GM23338 (cell line): ENCODE measurements around the gene DYNC2LI1. TPM values are rescaled to one million over a fixed set of nuclear protein-coding genes. Genes with fewer than 3 reads are reported as not detected.

Experiments
- ATAC-seq: fragments of 200-7000 bp; cut with Tn5 transposase; 3 replicates; pipeline ENCODE4 v1.9.1; 2020
- DNase-seq: peaks from one replicate; pipeline ENCODE4 v3.0.0-alpha.2; 2015; ENCODE audit warnings: low spot score
- H2AFZ ChIP-seq: fragments of 200-600 bp; sonication (generic); 2 replicates; pipeline ENCODE4 v1.8.0; 2016; ENCODE audit warnings: antibody characterized with exemption, mild to moderate bottlenecking, moderate library complexity
- H3F3A ChIP-seq: fragments of 200-600 bp; sonication (generic); replicated peaks from 2 replicates; pipeline ENCODE4 v1.8.0; 2017; ENCODE audit warnings: antibody characterized with exemption, mixed run types, low read depth
- H3K27ac ChIP-seq: fragments of 200-600 bp; sonication (generic); 2 replicates; pipeline ENCODE4 v1.6.1; 2016; ENCODE audit warnings: low read depth
- H3K27me3 ChIP-seq: fragments of 200-600 bp; sonication (generic); 2 replicates; pipeline ENCODE4 v1.8.0; 2016; ENCODE audit warnings: mild to moderate bottlenecking, mixed run types, moderate library complexity; ENCODE audit not compliant: insufficient read depth
- H3K36me3 ChIP-seq: fragments of 200-600 bp; sonication (generic); 2 replicates; pipeline ENCODE4 v1.8.0; 2016; ENCODE audit warnings: mild to moderate bottlenecking; ENCODE audit not compliant: insufficient read depth
- H3K4me1 ChIP-seq: fragments of 200-600 bp; sonication (generic); 2 replicates; pipeline ENCODE4 v1.8.0; 2016; ENCODE audit warnings: mild to moderate bottlenecking, moderate library complexity; ENCODE audit not compliant: insufficient read depth
- H3K4me2 ChIP-seq: fragments of 200-600 bp; sonication (generic); 2 replicates; pipeline ENCODE4 v1.7.1; 2017; ENCODE audit warnings: mixed run types
- H3K4me3 ChIP-seq: fragments of 200-600 bp; sonication (generic); 2 replicates; pipeline ENCODE4 v1.6.1; 2016; ENCODE audit warnings: mixed run types
- H3K79me2 ChIP-seq: fragments of 200-600 bp; sonication (generic); replicated peaks from 2 replicates; pipeline ENCODE4 v1.8.0; 2017; ENCODE audit warnings: mild to moderate bottlenecking; ENCODE audit not compliant: insufficient read depth
- H3K9me2 ChIP-seq: fragments of 200-600 bp; sonication (generic); 2 replicates; pipeline ENCODE4 v1.8.0; 2017; ENCODE audit not compliant: insufficient read depth
- H4K20me1 ChIP-seq: fragments of 200-600 bp; sonication (generic); replicated peaks from 2 replicates; pipeline ENCODE4 v1.8.0; 2017; ENCODE audit warnings: mild to moderate bottlenecking; ENCODE audit not compliant: insufficient read depth
- H3K27ac Mint-ChIP-seq: 2 replicates; pipeline ENCODE4 v1.8.0; 2020; ENCODE audit warnings: inconsistent platforms, mild to moderate bottlenecking, moderate library complexity, mixed read lengths
- H3K27me3 Mint-ChIP-seq: 3 replicates; pipeline ENCODE4 v1.8.0; 2022; ENCODE audit warnings: low read depth, mild to moderate bottlenecking, moderate library complexity, mixed read lengths, inconsistent platforms; ENCODE audit not compliant: insufficient read depth, poor library complexity
- H3K36me3 Mint-ChIP-seq: 3 replicates; pipeline ENCODE4 v1.8.0; 2021; ENCODE audit warnings: low read depth, mild to moderate bottlenecking, inconsistent platforms, moderate library complexity, mixed read lengths
- H3K4me1 Mint-ChIP-seq: 3 replicates; pipeline ENCODE4 v1.8.0; 2020; ENCODE audit warnings: mild to moderate bottlenecking, inconsistent platforms, mixed read lengths
- H3K4me3 Mint-ChIP-seq: 3 replicates; pipeline ENCODE4 v1.8.0; 2021; ENCODE audit warnings: moderate library complexity, mild to moderate bottlenecking, inconsistent platforms, mixed read lengths
- H3K9me3 Mint-ChIP-seq: 3 replicates; pipeline ENCODE4 v1.8.0; 2020; ENCODE audit warnings: moderate library complexity, mild to moderate bottlenecking, inconsistent platforms, mixed read lengths
- CREB1 ChIP-seq: fragments of 250-450 bp; sonication (Bioruptor Pico); IDR thresholded peaks from 2 replicates; pipeline ENCODE4 v1.5.0; 2020; ENCODE audit warnings: low read depth, mild to moderate bottlenecking, moderate library complexity
- EZH2 ChIP-seq: fragments of 200-600 bp; sonication (generic); IDR thresholded peaks from one replicate; pipeline ENCODE4 v1.8.0; 2017; ENCODE audit warnings: antibody characterized with exemption, mild to moderate bottlenecking, low read depth; ENCODE audit not compliant: unreplicated experiment
- EZH2phosphoT487 ChIP-seq: fragments of 200-600 bp; sonication (generic); IDR thresholded peaks from one replicate; pipeline ENCODE4 v1.8.1; 2018; ENCODE audit warnings: antibody characterized with exemption; ENCODE audit not compliant: unreplicated experiment
- JUNB ChIP-seq: IDR thresholded peaks from one replicate; pipeline ENCODE4 v1.6.1; 2016; ENCODE audit warnings: antibody characterized with exemption; ENCODE audit not compliant: unreplicated experiment
- NANOG ChIP-seq: IDR thresholded peaks from 2 replicates; pipeline ENCODE4 v1.6.1; 2016; ENCODE audit warnings: antibody characterized with exemption, borderline replicate concordance
- POLR2AphosphoS5 ChIP-seq: IDR thresholded peaks from 2 replicates; pipeline ENCODE4 v1.6.1; 2016; ENCODE audit warnings: antibody characterized with exemption, low read depth
- ZNF114 ChIP-seq: fragments of 250-450 bp; sonication (Bioruptor Pico); IDR thresholded peaks from 2 replicates; pipeline ENCODE4 v1.5.0; 2020; ENCODE audit warnings: mild to moderate bottlenecking, moderate library complexity
- ZNF331 ChIP-seq: fragments of 250-450 bp; sonication (Bioruptor Pico); IDR thresholded peaks from 2 replicates; pipeline ENCODE4 v1.5.0; 2020; ENCODE audit warnings: low read depth, mild to moderate bottlenecking, moderate library complexity
- polyA plus RNA-seq: library from polyadenylated mRNA; unstranded; fragments of >200 nt; fragmentation: Nextera tagmentation; extraction: Ambion mirVana; gene quantifications from 2 replicates; pipeline ENCODE4 v1.2.1, GENCODE V29; 2016
- total RNA-seq: library from RNA; depleted of rRNA; stranded (reverse); fragments of >200 nt; shearing (Covaris generic); gene quantifications from 2 replicates; pipeline ENCODE4 v1.2.3, GENCODE V29; 2014
- TF ChIP-seq, protein P1 (sequence below), 2 experiments: fragments of 200-600 bp in 1 of 2; sonication (generic) in 1 of 2; conservative IDR thresholded peaks; 2 replicates each; pipeline versions ENCODE4 v1.5.1 to v1.6.1; 2016 to 2017; ENCODE audit warnings: antibody characterized with exemption in 2 of 2, low read depth in 2 of 2, mild to moderate bottlenecking in 2 of 2, moderate library complexity in 1 of 2
- TF ChIP-seq, protein P2 (sequence below): IDR thresholded peaks from one replicate; pipeline ENCODE4 v1.6.1; 2018; ENCODE audit warnings: antibody characterized with exemption; ENCODE audit not compliant: unreplicated experiment
- TF ChIP-seq, protein P3 (sequence below): fragments of 250-450 bp; sonication (Bioruptor Pico); IDR thresholded peaks from 2 replicates; pipeline ENCODE4 v1.5.0; 2020; ENCODE audit warnings: mild to moderate bottlenecking, moderate library complexity

Gene DYNC2LI1
- total and polyA plus RNA-seq, 2 experiments from 2014 or later, result 8.4 to 11.5 TPM

DNA sequence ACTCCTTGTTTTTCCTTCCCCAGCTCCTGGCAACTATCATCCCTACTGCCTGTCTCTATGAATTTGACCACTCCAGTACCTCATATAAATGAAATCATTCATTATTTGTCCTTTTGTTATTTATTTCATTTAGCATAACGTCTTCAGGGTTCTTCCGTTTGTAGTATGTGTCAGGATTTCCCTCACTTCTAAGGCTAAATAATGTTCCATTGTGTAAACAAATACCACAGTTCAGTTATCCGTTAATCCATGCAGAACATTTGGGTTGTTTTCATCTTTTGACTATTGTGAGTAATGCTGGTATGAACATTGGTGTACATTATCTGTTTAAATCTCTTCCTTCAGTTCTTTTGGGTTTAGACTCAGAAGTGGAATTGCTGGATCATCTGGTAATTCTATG, 18.8 kb downstream of the DYNC2LI1 start (continued):
- TF ChIP-seq, protein P1, sequence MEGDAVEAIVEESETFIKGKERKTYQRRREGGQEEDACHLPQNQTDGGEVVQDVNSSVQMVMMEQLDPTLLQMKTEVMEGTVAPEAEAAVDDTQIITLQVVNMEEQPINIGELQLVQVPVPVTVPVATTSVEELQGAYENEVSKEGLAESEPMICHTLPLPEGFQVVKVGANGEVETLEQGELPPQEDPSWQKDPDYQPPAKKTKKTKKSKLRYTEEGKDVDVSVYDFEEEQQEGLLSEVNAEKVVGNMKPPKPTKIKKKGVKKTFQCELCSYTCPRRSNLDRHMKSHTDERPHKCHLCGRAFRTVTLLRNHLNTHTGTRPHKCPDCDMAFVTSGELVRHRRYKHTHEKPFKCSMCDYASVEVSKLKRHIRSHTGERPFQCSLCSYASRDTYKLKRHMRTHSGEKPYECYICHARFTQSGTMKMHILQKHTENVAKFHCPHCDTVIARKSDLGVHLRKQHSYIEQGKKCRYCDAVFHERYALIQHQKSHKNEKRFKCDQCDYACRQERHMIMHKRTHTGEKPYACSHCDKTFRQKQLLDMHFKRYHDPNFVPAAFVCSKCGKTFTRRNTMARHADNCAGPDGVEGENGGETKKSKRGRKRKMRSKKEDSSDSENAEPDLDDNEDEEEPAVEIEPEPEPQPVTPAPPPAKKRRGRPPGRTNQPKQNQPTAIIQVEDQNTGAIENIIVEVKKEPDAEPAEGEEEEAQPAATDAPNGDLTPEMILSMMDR (conservative IDR thresholded peaks at IDR 0.05; ENCODE audit: low read depth in 2 of 2), result no peak
- TF ChIP-seq EZH2phosphoT487 (no peak), ZNF114 (CRISPR knock-in tag) (no peak), NANOG (no peak), JUNB (no peak), POLR2AphosphoS5 (no peak)

GRCh38 chr2:43794956-43795355, 21.1 kb downstream of the DYNC2LI1 start:
- Mint-ChIP-seq H3K9me3 (no peaks in the 10 kb centered on the region), H3K27ac (no peak overlapping the region), H3K36me3 (no peaks in the 10 kb centered on the region), H3K4me3 (no peak overlapping the region), H3K4me1 (no peaks in the 10 kb centered on the region), H3K27me3 (no peaks in the 10 kb centered on the region)
- H3K79me2 ChIP-seq, result no peaks in the 10 kb centered on the region
- H3K36me3 ChIP-seq, result no peaks in the 10 kb centered on the region
- H3K9me2 ChIP-seq, result no peaks in the 10 kb centered on the region
- H3K4me3 ChIP-seq, result no peak overlapping the region
- H3K4me2 ChIP-seq, result no peak overlapping the region
- no peaks in the 10 kb centered on the region for H3F3A ChIP-seq
- H4K20me1 ChIP-seq, result no peaks in the 10 kb centered on the region
- DNase-seq, result no peak
- ATAC-seq, result no peak
- no peak overlapping the region for H2AFZ ChIP-seq
- H3K4me1 ChIP-seq, result no peaks in the 10 kb centered on the region
- no peak overlapping the region for H3K27ac ChIP-seq
- no peaks in the 10 kb centered on the region for H3K27me3 ChIP-seq
- TF ChIP-seq POLR2AphosphoS5, result no peak
- TF ChIP-seq CREB1 (CRISPR knock-in tag), result no peak
- TF ChIP-seq ZNF331 (CRISPR knock-in tag), result no peak
- TF ChIP-seq EZH2, result no peak
- TF ChIP-seq JUNB, result no peak
- TF ChIP-seq ZNF114 (CRISPR knock-in tag), result no peak
- TF ChIP-seq EZH2phosphoT487, result no peak
- TF ChIP-seq, protein P1 (conservative IDR thresholded peaks at IDR 0.05; ENCODE audit: low read depth in 2 of 2), result no peak
- TF ChIP-seq, protein P2, sequence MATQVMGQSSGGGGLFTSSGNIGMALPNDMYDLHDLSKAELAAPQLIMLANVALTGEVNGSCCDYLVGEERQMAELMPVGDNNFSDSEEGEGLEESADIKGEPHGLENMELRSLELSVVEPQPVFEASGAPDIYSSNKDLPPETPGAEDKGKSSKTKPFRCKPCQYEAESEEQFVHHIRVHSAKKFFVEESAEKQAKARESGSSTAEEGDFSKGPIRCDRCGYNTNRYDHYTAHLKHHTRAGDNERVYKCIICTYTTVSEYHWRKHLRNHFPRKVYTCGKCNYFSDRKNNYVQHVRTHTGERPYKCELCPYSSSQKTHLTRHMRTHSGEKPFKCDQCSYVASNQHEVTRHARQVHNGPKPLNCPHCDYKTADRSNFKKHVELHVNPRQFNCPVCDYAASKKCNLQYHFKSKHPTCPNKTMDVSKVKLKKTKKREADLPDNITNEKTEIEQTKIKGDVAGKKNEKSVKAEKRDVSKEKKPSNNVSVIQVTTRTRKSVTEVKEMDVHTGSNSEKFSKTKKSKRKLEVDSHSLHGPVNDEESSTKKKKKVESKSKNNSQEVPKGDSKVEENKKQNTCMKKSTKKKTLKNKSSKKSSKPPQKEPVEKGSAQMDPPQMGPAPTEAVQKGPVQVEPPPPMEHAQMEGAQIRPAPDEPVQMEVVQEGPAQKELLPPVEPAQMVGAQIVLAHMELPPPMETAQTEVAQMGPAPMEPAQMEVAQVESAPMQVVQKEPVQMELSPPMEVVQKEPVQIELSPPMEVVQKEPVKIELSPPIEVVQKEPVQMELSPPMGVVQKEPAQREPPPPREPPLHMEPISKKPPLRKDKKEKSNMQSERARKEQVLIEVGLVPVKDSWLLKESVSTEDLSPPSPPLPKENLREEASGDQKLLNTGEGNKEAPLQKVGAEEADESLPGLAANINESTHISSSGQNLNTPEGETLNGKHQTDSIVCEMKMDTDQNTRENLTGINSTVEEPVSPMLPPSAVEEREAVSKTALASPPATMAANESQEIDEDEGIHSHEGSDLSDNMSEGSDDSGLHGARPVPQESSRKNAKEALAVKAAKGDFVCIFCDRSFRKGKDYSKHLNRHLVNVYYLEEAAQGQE, result no peak
- TF ChIP-seq, protein P3, sequence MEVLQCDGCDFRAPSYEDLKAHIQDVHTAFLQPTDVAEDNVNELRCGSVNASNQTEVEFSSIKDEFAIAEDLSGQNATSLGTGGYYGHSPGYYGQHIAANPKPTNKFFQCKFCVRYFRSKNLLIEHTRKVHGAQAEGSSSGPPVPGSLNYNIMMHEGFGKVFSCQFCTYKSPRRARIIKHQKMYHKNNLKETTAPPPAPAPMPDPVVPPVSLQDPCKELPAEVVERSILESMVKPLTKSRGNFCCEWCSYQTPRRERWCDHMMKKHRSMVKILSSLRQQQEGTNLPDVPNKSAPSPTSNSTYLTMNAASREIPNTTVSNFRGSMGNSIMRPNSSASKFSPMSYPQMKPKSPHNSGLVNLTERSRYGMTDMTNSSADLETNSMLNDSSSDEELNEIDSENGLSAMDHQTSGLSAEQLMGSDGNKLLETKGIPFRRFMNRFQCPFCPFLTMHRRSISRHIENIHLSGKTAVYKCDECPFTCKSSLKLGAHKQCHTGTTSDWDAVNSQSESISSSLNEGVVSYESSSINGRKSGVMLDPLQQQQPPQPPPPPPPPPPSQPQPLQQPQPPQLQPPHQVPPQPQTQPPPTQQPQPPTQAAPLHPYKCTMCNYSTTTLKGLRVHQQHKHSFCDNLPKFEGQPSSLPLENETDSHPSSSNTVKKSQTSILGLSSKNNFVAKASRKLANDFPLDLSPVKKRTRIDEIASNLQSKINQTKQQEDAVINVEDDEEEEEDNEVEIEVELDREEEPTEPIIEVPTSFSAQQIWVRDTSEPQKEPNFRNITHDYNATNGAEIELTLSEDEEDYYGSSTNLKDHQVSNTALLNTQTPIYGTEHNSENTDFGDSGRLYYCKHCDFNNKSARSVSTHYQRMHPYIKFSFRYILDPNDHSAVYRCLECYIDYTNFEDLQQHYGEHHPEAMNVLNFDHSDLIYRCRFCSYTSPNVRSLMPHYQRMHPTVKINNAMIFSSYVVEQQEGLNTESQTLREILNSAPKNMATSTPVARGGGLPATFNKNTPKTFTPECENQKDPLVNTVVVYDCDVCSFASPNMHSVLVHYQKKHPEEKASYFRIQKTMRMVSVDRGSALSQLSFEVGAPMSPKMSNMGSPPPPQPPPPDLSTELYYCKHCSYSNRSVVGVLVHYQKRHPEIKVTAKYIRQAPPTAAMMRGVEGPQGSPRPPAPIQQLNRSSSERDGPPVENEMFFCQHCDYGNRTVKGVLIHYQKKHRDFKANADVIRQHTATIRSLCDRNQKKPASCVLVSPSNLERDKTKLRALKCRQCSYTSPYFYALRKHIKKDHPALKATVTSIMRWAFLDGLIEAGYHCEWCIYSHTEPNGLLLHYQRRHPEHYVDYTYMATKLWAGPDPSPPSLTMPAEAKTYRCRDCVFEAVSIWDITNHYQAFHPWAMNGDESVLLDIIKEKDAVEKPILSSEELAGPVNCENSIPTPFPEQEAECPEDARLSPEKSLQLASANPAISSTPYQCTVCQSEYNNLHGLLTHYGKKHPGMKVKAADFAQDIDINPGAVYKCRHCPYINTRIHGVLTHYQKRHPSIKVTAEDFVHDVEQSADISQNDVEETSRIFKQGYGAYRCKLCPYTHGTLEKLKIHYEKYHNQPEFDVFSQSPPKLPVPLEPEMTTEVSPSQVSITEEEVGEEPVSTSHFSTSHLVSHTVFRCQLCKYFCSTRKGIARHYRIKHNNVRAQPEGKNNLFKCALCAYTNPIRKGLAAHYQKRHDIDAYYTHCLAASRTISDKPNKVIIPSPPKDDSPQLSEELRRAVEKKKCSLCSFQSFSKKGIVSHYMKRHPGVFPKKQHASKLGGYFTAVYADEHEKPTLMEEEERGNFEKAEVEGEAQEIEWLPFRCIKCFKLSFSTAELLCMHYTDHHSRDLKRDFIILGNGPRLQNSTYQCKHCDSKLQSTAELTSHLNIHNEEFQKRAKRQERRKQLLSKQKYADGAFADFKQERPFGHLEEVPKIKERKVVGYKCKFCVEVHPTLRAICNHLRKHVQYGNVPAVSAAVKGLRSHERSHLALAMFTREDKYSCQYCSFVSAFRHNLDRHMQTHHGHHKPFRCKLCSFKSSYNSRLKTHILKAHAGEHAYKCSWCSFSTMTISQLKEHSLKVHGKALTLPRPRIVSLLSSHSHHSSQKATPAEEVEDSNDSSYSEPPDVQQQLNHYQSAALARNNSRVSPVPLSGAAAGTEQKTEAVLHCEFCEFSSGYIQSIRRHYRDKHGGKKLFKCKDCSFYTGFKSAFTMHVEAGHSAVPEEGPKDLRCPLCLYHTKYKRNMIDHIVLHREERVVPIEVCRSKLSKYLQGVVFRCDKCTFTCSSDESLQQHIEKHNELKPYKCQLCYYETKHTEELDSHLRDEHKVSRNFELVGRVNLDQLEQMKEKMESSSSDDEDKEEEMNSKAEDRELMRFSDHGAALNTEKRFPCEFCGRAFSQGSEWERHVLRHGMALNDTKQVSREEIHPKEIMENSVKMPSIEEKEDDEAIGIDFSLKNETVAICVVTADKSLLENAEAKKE, result no peak
